ENCODE measurements around the gene KCTD8.

The KCTD8 gene

GRCh38 chr4:44354172-44354571 is 94.4 kb downstream of the KCTD8 start:
- no peak for DNase-seq
- intact Hi-C loops (cut with DNase I): no loop called here

- intact Hi-C loops (cut with DNase I): no loop called here
- no peak for DNase-seq
These were observed 97.5 kb downstream of the KCTD8 start for GRCh38 chr4:44351069-44351468.

GRCh38 chr4:44342800-44343199 is 105.8 kb downstream of the KCTD8 start:
- intact Hi-C loops (cut with DNase I): no loop called here
- no peak for DNase-seq

GRCh38 chr4:44326741-44327140 is 121.9 kb downstream of the KCTD8 start:
- intact Hi-C loops (cut with DNase I): no loop called here
- DNase-seq: peak in 1 of 42 donors; percentile 6

GRCh38 chr4:44320833-44321232 is 127.8 kb downstream of the KCTD8 start:
- intact Hi-C loops (cut with DNase I): no loop called here
- DNase-seq: no peak

GRCh38 chr4:44319129-44319528 is 129.5 kb downstream of the KCTD8 start:
- no peak for DNase-seq
- intact Hi-C loops (cut with DNase I): no loop called here

GRCh38 chr4:44313702-44314101 is 134.9 kb downstream of the KCTD8 start:
- DNase-seq: no peak
- intact Hi-C loops (cut with DNase I): no loop called here

GRCh38 chr4:44287505-44287904 is 161.1 kb downstream of the KCTD8 start:
- intact Hi-C loops (cut with DNase I): no loop called here
- DNase-seq: no peak

- no peak for DNase-seq
- intact Hi-C loops (cut with DNase I): no loop called here
These were observed 169.1 kb downstream of the KCTD8 start for GRCh38 chr4:44279469-44279868.

GRCh38 chr4:44279066-44279465 is 169.5 kb downstream of the KCTD8 start:
- intact Hi-C loops (cut with DNase I): no loop called here
- no peak for DNase-seq

- intact Hi-C loops (cut with DNase I): loop anchor here (10.0 kb wide), 1 partner anchor 187 kb away; the partner anchor contains the start of gene KCTD8
- peak in 24 of 42 donors; percentile 4 to 47 (median 20) for DNase-seq
These were observed 191.1 kb downstream of the KCTD8 start for GRCh38 chr4:44257461-44257860.

GRCh38 chr4:44256414-44256813 is 192.2 kb downstream of the KCTD8 start:
- intact Hi-C loops (cut with DNase I): loop anchor here (10.0 kb wide), 1 partner anchor 188 kb away; the partner anchor contains the start of gene KCTD8
- peak in 14 of 42 donors; percentile 9 to 46 (median 24) for DNase-seq

- intact Hi-C loops (cut with DNase I): no loop called here
- peak in 2 of 42 donors; percentile 4 to 5 for DNase-seq
These were observed 211.0 kb downstream of the KCTD8 start for GRCh38 chr4:44237643-44238042.

- no peak for DNase-seq
- intact Hi-C loops (cut with DNase I): no loop called here
These were observed 212.7 kb downstream of the KCTD8 start for GRCh38 chr4:44235897-44236296.

- DNase-seq: no peak
- intact Hi-C loops (cut with DNase I): no loop called here
These were observed 216.3 kb downstream of the KCTD8 start for GRCh38 chr4:44232262-44232661.

- intact Hi-C loops (cut with DNase I): no loop called here
- no peak for DNase-seq
These were observed 217.6 kb downstream of the KCTD8 start for GRCh38 chr4:44231006-44231405.

GRCh38 chr4:44228326-44228725 is 220.3 kb downstream of the KCTD8 start:
- no peak for DNase-seq
- intact Hi-C loops (cut with DNase I): no loop called here

- intact Hi-C loops (cut with DNase I): no loop called here
- DNase-seq: peak in 8 of 42 donors; percentile 3 to 47 (median 10)
These were observed 227.2 kb downstream of the KCTD8 start for GRCh38 chr4:44221407-44221806.

- DNase-seq: no peak
- intact Hi-C loops (cut with DNase I): no loop called here
These were observed 237.9 kb downstream of the KCTD8 start for GRCh38 chr4:44210750-44211149.

GRCh38 chr4:44196796-44197195 is 251.8 kb downstream of the KCTD8 start:
- intact Hi-C loops (cut with DNase I): no loop called here
- DNase-seq: no peak

- DNase-seq: no peak
These were observed 254.2 kb downstream of the KCTD8 start for GRCh38 chr4:44194365-44194764.

GRCh38 chr4:44186850-44187246 is 261.8 kb downstream of the KCTD8 start:
- intact Hi-C loops (cut with DNase I): no loop called here
- DNase-seq: no peak

More at GRCh38 chr4:44194365-44194764, 254.2 kb downstream of the KCTD8 start:
- intact Hi-C loops (cut with DNase I): no loop called here

All from head of caudate nucleus (tissue), 42 donors.